Heart left ventricle (tissue), 13 donors: ENCODE results near the gene SUCLA2.

Experiments
- POLR2A ChIP-seq, 2 donors: fragments of 450-650 bp; IDR thresholded peaks; one replicate each; pipeline ENCODE4 v1.6.1; 2017; ENCODE audit warnings: antibody characterized with exemption in 2 of 2, mild to moderate bottlenecking in 2 of 2, moderate library complexity in 2 of 2
- TF ChIP-seq, protein P1 (sequence below), 12 donors: fragments of 200-600 bp; sonication (generic) in 4 of 12; IDR thresholded peaks; one replicate each; pipeline versions ENCODE4 v1.5.0 to v1.8.0; 2018 to 2022; ENCODE audit warnings: antibody characterized with exemption in 12 of 12, mild to moderate bottlenecking in 5 of 12
- donor health status: ischemic (EF 13 %, LVEDD 7.1; RV severe dilation, severe dysfunction).
- donor health status: DM: no; HTN: yes; CAD: no.
- donor health status: DM: no; HTN: no; CAD: no.
- donor health status: ischemic (EF 25% LVEDD 6.9; RV normal size, moderate dysfunction).
- donor health status: ischemic (EF 25% LVEDD 5.7; RV mildly dilated, moderate dysfunction).
- donor health status: ischemic (EF 35%, LVEDD 5.7; RV mildly dilated, moderate dysfunction).
- donor health status: nonischemic (EF 11% LVEDD 7.7; RV severe dilation, severe dysfunction).
- donor health status: DM: yes; HTN: yes; CAD: no.
- donor health status: PGD.
- donor health status: ischemic (EF 29% LVEDD 5.4; RV normal size, mild dysfunction).
- donor health status: nonischemic (EF 23%, LVEDD 6.1; RV moderate dilation, normal function).

DNA sequence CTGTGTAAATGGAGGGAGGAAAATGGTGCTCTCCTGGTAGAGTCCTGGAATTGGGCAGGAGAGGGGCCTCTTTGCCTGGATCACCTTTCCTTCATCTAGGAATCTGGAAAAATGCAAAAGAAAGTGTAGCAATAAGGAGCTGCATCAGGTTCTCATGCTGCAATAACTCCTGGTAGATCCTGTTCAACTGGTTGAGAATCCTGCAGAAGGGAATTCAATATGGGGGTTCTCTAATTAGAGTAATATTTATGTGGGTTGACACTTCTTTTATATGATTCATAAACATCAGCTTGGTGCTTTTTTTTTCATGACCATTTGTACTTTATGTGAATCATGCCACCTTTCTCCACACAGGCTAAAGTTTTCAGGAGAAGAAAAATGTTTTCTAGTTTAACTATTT lies 27.0 kb upstream of the SUCLA2 start:
- TF ChIP-seq, protein P1, sequence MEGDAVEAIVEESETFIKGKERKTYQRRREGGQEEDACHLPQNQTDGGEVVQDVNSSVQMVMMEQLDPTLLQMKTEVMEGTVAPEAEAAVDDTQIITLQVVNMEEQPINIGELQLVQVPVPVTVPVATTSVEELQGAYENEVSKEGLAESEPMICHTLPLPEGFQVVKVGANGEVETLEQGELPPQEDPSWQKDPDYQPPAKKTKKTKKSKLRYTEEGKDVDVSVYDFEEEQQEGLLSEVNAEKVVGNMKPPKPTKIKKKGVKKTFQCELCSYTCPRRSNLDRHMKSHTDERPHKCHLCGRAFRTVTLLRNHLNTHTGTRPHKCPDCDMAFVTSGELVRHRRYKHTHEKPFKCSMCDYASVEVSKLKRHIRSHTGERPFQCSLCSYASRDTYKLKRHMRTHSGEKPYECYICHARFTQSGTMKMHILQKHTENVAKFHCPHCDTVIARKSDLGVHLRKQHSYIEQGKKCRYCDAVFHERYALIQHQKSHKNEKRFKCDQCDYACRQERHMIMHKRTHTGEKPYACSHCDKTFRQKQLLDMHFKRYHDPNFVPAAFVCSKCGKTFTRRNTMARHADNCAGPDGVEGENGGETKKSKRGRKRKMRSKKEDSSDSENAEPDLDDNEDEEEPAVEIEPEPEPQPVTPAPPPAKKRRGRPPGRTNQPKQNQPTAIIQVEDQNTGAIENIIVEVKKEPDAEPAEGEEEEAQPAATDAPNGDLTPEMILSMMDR (IDR thresholded peaks at IDR 0.05) = no peak
- TF ChIP-seq POLR2A (IDR thresholded peaks at IDR 0.05) = no peak
